Measurements from ENCODE around the gene DNMBP. TPM values are rescaled to one million over a fixed set of nuclear protein-coding genes. Genes with fewer than 3 reads are reported as not detected.
"Not testable (repeated sequence)": the region's sequence is repeated elsewhere in the genome, so short reads cannot be mapped to it uniquely, and the experiment has no call there.

Gene DNMBP
- total RNA-seq, 2 donors from 2014 or later, result 2.3 to 2.9 TPM

DNA sequence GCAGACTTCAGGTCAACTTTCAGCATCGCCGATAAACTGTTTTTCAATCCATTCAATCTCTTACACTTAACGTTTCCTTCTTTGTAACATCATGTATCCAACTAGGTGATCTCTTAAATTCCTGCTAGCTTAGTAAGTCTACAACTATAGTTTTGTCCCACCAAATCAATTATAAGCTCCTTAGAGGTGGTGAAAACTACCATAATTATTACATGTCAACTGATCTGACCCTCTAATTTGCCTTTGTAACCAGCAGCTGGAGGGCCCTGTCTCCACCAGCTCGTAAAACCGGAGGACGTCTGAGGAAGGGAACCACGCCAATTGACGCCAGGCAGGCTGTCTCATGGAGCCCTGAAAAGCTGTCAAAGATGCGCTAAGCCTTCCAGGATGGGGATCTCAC, 113.9 kb downstream of the DNMBP start:
- ATAC-seq (replicated peaks in 1 of 2) (no peak), DNase-seq (no peak)
- no peaks in the 10 kb centered on the region for H3K36me3 Mint-ChIP-seq (ENCODE audit: insufficient read depth in 2 of 2)
- H3K27ac Mint-ChIP-seq, result no peak overlapping the region
- H3K9me3 Mint-ChIP-seq, result no peaks in the 10 kb centered on the region
- no peak overlapping the region for H3K4me3 Mint-ChIP-seq
- no peaks in the 10 kb centered on the region for H3K27me3 Mint-ChIP-seq (ENCODE audit: low read depth)
- no peaks in the 10 kb centered on the region for H3K4me1 Mint-ChIP-seq (ENCODE audit: low read depth)

DNA sequence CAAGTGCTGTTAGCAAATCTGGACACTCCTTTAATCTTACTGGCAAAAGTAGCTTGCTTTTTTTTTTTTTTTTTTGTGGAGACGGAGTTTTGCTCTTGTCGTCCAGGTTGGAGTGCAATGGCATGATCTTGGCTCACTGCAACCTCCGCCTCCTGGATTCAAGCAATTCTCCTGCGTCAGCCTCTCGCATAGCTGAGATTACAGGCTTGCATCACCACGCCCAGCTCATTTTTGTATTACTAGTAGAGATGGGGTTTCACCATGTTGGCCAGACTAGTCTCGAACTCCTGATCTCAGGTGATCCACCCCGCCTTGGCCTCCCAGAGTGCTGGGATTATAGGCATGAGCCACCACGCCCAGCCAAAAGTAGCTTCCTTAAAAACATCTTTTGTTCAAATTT, 114.7 kb downstream of the DNMBP start:
- not testable (repeated sequence) for H3K4me1 Mint-ChIP-seq (ENCODE audit: low read depth); H3K4me3 Mint-ChIP-seq; H3K36me3 Mint-ChIP-seq (ENCODE audit: insufficient read depth in 2 of 2); H3K9me3 Mint-ChIP-seq; H3K27ac Mint-ChIP-seq; ATAC-seq (replicated peaks in 1 of 2); DNase-seq; H3K27me3 Mint-ChIP-seq (ENCODE audit: low read depth)

DNA sequence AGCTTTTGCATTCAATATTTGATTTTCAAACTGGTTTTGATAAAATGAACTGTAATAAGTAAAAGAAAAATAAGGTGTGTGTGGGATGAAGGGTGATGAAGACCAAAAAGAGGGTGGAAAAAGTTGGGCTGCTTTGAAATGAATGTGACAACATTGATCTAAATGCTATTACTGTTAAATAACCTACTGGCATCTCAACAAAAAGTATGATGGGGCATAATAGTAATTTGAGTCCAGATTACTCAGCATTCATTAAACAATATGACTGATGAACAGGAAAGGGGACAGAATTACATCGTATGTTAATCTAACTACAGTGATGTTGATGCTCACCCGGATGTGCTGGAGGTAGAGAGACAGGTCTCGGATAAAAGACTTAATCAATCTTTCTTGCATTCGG, 115.1 kb downstream of the DNMBP start:
- no peaks in the 10 kb centered on the region for H3K36me3 Mint-ChIP-seq (ENCODE audit: insufficient read depth in 2 of 2)
- ATAC-seq (replicated peaks in 1 of 2) (no peak), DNase-seq (no peak)
- H3K4me1 Mint-ChIP-seq (ENCODE audit: low read depth), result no peaks in the 10 kb centered on the region
- H3K27ac Mint-ChIP-seq, result no peak overlapping the region
- H3K4me3 Mint-ChIP-seq, result no peak overlapping the region
- H3K27me3 Mint-ChIP-seq (ENCODE audit: low read depth), result no peaks in the 10 kb centered on the region
- no peaks in the 10 kb centered on the region for H3K9me3 Mint-ChIP-seq

DNA sequence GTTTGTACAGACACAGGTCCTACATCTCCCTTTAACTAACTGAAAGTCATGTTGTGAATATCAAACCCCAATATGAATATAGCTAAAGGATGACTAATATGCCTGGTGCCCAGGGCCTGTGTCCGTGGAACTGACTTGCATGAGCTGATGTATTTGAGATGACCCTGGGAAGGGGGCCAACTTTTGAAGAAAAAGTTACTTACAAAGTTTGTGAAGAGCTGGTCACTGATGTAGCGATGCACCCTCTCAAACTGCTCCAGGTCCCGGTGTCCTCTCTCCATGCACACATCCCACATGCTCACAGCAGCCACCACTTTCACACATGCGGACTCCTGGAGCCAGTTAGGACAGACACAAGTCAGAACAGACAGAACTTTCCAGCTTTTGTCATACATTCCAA, 121.1 kb downstream of the DNMBP start:
- Mint-ChIP-seq H3K4me1 (ENCODE audit: low read depth) (no peaks in the 10 kb centered on the region), H3K27ac (no peak overlapping the region), H3K9me3 (no peaks in the 10 kb centered on the region), H3K4me3 (no peak overlapping the region), H3K27me3 (ENCODE audit: low read depth) (no peaks in the 10 kb centered on the region), H3K36me3 (ENCODE audit: insufficient read depth in 2 of 2) (no peaks in the 10 kb centered on the region)
- ATAC-seq (replicated peaks in 1 of 2) (no peak), DNase-seq (no peak)

DNA sequence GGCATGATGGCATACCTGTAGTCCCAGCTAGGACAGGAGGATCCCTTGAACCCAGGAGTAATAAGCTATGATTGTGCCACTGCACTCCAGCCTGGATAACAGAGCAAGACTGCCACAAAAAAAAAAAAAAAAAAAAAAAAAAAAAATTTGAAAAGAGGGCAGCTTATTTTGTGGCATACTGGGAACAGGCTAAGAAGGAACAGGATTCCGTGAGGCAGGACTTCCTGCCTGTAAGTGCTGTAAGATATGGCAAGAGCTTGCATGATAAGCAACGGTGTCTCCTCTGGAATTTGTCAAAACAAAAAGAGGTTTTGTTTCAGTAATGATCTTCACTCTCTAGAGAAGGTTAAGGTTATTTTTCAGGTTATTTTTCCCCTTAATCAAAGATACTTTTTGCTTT, 126.2 kb downstream of the DNMBP start:
- Mint-ChIP-seq H3K4me1 (ENCODE audit: low read depth) (no peaks in the 10 kb centered on the region), H3K4me3 (no peak overlapping the region), H3K27me3 (ENCODE audit: low read depth) (no peaks in the 10 kb centered on the region), H3K36me3 (ENCODE audit: insufficient read depth in 2 of 2) (peaks cover 2 to 3% of the 10 kb centered on the region in 2 donors), H3K9me3 (no peaks in the 10 kb centered on the region), H3K27ac (no peak overlapping the region)
- DNase-seq (no peak), ATAC-seq (replicated peaks in 1 of 2) (no peak)

DNA sequence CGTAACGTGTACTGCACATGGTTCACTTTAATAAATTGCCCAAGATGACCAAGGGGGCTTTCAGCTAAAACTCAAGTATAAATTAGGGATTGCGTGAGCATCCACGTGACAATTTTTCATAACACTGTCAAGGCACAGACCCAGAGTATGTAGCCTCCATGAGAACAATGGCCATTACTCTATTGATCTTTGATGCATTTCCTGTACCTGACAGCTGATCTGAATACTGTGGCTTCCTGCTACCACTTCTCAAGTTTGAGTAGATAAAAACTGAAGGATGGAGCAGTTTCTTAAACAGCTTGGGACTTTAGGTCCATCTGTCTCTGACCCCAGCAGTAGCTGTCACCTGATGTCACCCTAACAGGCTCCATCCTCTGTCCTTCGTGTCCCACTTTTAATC, 128.4 kb downstream of the DNMBP start:
- DNase-seq, result no peak
- Mint-ChIP-seq H3K9me3 (no peaks in the 10 kb centered on the region), H3K4me3 (no peak overlapping the region), H3K27me3 (ENCODE audit: low read depth) (peaks cover 1% of the 10 kb centered on the region), H3K27ac (no peak overlapping the region), H3K36me3 (ENCODE audit: insufficient read depth in 2 of 2) (peaks cover 2 to 3% of the 10 kb centered on the region in 2 donors), H3K4me1 (ENCODE audit: low read depth) (peaks cover 5% of the 10 kb centered on the region)
- ATAC-seq (replicated peaks in 1 of 2), result no peak

DNA sequence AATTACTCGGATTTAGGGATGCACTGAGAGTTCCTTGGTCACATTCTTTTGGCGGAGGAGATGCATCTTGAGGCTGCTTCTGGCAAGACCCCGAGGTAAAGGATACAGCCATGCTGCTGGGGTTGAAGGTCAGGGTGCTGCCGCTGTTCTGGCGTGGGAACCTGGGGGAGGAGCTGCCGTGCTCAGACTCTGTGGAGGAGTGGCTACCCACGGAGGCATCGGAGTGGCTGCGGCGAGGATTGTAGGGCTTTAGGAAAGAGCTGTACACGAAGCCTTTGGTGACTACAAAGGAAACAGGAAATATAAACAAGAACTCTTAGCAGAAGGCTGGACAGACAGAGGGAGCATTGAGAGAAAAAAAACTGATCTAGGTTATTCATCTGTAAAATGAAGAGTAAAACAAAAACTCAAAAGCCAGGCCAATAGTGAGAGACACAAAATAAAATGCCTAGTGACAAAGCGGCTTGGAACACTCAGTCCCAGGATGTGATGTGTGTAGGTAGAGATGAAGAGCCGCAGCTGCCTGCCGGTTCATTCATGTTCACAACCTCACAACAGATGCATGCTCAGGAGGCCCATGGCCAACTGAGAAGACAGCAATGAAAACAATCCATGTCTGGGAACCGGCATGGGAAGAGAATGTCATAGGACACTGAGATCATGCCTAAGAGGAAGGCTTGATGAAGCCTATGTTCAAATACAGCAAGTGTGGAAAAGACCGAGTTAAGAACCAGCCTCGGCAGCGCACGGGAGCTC, 129.5 kb downstream of the DNMBP start:
- H3K4me3 Mint-ChIP-seq, result no peak overlapping the region
- peaks cover 2 to 3% of the 10 kb centered on the region in 2 donors for H3K36me3 Mint-ChIP-seq (ENCODE audit: insufficient read depth in 2 of 2)
- H3K27me3 Mint-ChIP-seq (ENCODE audit: low read depth), result peaks cover 12% of the 10 kb centered on the region
- H3K4me1 Mint-ChIP-seq (ENCODE audit: low read depth), result peaks cover 5% of the 10 kb centered on the region
- ATAC-seq (replicated peaks in 1 of 2), result no peak
- no peak overlapping the region for H3K27ac Mint-ChIP-seq
- no peak for DNase-seq
- no peaks in the 10 kb centered on the region for H3K9me3 Mint-ChIP-seq

DNA sequence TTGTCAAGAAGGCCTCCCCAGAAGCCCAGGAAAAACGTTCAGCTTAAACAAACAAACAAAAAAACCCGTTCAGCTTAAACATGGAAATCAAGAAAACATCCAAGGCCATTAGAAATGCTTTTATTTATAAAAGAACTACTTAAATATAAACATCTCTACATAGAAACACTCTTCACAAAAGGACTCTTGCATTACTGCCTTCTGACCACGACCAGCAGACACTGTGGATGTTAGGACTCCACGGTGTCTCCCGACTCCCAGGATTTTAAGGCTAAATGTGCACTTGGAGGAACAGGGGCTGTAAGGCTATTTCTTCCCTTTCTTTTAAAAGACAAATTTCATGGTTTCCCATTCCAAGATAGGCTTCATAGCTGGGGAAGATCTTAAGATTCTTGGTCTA, 134.3 kb downstream of the DNMBP start:
- DNase-seq, result no peak
- Mint-ChIP-seq H3K27me3 (ENCODE audit: low read depth) (peaks cover 55% of the 10 kb centered on the region), H3K27ac (no peak overlapping the region), H3K4me3 (no peak overlapping the region), H3K9me3 (no peaks in the 10 kb centered on the region), H3K36me3 (ENCODE audit: insufficient read depth in 2 of 2) (peaks cover 2 to 3% of the 10 kb centered on the region in 2 donors), H3K4me1 (ENCODE audit: low read depth) (peaks cover 31% of the 10 kb centered on the region)
- no peak for ATAC-seq (replicated peaks in 1 of 2)

DNA sequence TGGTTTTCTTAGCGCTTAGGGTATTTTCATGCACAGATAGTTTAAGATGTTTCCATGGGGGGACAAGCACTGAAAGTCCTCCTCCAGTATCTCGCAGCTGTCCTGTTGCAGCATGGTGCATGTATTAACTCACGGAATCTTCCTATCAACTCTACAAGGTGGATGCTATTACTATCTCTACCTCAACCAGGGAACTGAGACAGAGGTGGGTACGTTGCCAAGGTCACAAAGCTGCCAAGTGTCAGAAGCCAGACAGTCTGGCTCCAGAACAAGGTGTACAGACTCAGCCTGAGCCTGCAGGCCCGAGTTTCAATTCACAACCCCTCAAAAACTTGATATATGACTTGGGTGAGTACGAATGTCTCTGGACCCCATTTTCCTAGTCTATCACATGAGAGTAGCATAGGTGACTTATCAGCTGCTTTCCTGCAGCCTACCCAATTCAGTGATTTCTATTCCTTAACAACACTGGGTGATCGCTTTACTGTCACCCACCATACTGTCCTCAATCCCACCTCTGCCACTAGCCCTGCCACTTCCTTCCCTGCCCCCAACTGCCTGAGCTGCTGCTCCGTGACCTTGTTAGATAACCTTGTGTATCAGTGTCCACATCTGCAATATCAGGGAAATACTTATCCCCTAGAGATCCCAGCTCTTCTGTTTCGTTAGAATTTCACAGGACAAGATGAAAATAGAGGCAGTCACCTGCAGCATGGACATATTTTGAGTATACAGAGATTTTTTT, 135.2 kb downstream of the DNMBP start:
- peaks cover 64% of the 10 kb centered on the region for H3K27me3 Mint-ChIP-seq (ENCODE audit: low read depth)
- H3K4me1 Mint-ChIP-seq (ENCODE audit: low read depth), result peaks cover 40% of the 10 kb centered on the region
- no peak for ATAC-seq (replicated peaks in 1 of 2)
- H3K9me3 Mint-ChIP-seq, result no peaks in the 10 kb centered on the region
- H3K36me3 Mint-ChIP-seq (ENCODE audit: insufficient read depth in 2 of 2), result peaks cover 0 to 3% of the 10 kb centered on the region in 2 donors
- no peak overlapping the region for H3K27ac Mint-ChIP-seq
- H3K4me3 Mint-ChIP-seq, result no peak overlapping the region
- DNase-seq, result no peak

DNA sequence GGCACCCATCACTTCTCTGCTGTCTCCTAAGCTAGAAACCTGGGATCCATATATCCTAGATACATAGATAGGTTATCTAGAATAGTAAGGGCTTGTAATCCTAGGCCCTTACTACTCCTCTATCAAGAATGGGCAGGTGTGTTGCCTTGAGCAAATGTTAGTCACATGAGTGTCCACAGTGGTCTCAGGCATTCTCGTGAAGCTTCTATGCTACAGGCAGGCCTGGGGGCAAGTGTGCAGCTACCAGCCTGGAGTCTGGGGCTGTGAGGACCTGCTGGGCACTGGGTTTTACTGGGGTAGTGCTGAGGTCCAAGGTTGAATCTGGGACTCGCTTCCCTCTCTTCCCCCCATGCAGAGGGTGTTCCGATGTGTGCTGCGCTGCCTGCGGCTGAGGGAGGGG, 135.9 kb downstream of the DNMBP start:
- Mint-ChIP-seq H3K9me3 (no peaks in the 10 kb centered on the region), H3K4me1 (ENCODE audit: low read depth) (peaks cover 40% of the 10 kb centered on the region), H3K27ac (no peak overlapping the region), H3K36me3 (ENCODE audit: insufficient read depth in 2 of 2) (no peaks in the 10 kb centered on the region), H3K27me3 (ENCODE audit: low read depth) (peaks cover 71% of the 10 kb centered on the region), H3K4me3 (no peak overlapping the region)
- no peak for DNase-seq
- ATAC-seq (replicated peaks in 1 of 2), result no peak

DNA sequence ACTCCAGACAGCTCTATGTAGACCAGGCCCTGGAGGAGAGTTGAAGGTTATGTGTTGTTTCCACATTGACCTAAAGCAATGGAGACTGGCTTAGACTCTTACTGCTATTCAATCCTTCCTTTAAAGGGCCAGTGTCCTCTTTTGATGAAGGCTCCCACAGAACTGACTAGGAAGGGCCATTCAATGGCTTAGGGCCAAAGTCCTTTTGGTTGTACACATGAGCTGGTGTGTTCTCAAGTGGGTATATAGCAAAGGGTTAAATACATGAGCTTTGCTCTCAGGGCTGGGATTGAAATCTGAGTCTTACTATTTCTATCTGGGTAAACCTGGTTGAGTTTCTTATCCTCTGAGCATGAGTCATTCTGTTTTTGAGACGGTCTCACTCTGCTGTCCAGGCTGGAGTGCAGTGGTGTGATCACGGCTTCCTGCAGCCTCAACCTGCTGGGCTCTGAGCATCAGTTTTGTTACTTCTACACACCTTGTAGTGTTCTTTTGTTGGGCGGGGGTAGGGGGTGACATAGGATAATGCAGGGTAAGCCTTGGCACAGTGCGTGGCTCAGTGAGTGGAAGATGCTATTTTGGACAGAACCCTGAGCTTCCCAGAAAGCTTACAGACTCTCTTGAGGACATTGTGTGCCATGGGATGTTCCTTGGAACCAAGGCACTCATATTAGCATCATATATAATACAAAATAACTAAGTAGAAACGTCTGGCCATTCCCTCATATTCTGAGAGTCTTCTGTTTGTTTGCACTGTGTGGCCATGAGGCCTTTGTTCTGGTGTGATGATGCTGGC, 137.2 kb downstream of the DNMBP start:
- H3K4me3 Mint-ChIP-seq, result no peak overlapping the region
- no peak overlapping the region for H3K27ac Mint-ChIP-seq
- H3K27me3 Mint-ChIP-seq (ENCODE audit: low read depth), result peaks cover 83% of the 10 kb centered on the region
- ATAC-seq (replicated peaks in 1 of 2), result peak in 1 of 2 donors; percentile 34
- peaks cover 3 to 8% of the 10 kb centered on the region in 2 donors for H3K36me3 Mint-ChIP-seq (ENCODE audit: insufficient read depth in 2 of 2)
- H3K9me3 Mint-ChIP-seq, result peaks cover 0 to 5% of the 10 kb centered on the region in 2 donors
- no peak for DNase-seq
- H3K4me1 Mint-ChIP-seq (ENCODE audit: low read depth), result peaks cover 35% of the 10 kb centered on the region

DNA sequence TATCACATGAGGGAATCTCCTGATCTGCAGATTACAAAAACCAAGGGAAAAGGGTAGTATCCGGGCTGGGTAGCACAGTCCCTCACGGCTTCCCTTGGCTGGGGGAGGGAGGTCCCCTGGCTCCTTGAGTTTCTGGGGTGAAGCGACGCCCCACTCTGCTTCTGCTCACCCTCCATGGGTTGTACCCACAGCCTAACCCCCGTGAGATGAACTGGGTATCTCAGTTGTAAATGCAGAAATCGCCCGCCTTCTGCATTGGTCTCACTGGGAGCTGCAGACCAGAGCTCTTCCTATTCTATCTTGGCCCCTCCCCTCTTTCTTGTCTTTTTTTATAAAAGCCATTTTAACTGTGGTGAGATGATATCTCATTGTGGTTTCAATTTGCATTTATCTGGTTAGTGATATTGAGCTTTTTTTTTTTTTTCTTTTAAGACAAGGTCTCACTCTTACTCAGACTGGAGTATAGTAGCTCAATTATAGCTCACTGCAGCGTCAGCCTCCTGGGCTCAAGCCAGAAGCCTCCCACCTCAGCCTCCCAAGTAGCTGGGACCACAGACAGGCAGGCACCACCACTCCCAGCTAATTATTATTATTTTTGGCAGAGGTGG, 139.5 kb downstream of the DNMBP start:
- DNase-seq (peak; percentile 60 to 71), ATAC-seq (replicated peaks in 1 of 2) (peak; percentile 96 to 97)
- Mint-ChIP-seq H3K9me3 (peaks cover 5 to 13% of the 10 kb centered on the region in 2 donors), H3K27me3 (ENCODE audit: low read depth) (peaks cover 94% of the 10 kb centered on the region), H3K36me3 (ENCODE audit: insufficient read depth in 2 of 2) (peaks cover 11 to 19% of the 10 kb centered on the region in 2 donors), H3K4me1 (ENCODE audit: low read depth) (peaks cover 35% of the 10 kb centered on the region), H3K27ac (peak overlapping the region; percentile 94), H3K4me3 (peak overlapping the region; percentile 75 to 79)
